ENCODE results near the gene FGD5.

DNA sequence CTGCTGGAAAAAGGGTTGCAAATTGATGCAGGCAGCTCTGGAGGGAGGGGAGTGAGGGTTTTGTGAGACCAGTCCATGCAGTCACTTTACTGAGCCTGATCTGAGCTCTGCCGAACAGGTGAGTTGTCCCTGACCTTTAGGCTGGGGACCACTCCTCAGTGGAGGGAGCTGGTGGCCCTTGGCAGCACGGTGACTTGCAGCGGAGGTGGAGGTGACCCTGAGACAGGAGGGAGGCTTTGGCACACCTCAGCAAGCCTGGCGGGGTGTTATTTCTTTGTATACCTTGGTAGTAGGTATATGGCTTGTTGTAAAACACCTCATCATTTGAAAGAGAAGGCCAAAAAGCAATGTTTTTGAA is 43.5 kb downstream of the FGD5 start:
- no peak for TF ChIP-seq ZNF668 (CRISPR knock-in tag; IDR thresholded peaks at IDR 0.05)
- no peak for TF ChIP-seq CXXC5 (CRISPR knock-in tag; IDR thresholded peaks at IDR 0.05)
- TF ChIP-seq, protein P1, sequence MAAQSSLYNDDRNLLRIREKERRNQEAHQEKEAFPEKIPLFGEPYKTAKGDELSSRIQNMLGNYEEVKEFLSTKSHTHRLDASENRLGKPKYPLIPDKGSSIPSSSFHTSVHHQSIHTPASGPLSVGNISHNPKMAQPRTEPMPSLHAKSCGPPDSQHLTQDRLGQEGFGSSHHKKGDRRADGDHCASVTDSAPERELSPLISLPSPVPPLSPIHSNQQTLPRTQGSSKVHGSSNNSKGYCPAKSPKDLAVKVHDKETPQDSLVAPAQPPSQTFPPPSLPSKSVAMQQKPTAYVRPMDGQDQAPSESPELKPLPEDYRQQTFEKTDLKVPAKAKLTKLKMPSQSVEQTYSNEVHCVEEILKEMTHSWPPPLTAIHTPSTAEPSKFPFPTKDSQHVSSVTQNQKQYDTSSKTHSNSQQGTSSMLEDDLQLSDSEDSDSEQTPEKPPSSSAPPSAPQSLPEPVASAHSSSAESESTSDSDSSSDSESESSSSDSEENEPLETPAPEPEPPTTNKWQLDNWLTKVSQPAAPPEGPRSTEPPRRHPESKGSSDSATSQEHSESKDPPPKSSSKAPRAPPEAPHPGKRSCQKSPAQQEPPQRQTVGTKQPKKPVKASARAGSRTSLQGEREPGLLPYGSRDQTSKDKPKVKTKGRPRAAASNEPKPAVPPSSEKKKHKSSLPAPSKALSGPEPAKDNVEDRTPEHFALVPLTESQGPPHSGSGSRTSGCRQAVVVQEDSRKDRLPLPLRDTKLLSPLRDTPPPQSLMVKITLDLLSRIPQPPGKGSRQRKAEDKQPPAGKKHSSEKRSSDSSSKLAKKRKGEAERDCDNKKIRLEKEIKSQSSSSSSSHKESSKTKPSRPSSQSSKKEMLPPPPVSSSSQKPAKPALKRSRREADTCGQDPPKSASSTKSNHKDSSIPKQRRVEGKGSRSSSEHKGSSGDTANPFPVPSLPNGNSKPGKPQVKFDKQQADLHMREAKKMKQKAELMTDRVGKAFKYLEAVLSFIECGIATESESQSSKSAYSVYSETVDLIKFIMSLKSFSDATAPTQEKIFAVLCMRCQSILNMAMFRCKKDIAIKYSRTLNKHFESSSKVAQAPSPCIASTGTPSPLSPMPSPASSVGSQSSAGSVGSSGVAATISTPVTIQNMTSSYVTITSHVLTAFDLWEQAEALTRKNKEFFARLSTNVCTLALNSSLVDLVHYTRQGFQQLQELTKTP (IDR thresholded peaks at IDR 0.05; ENCODE audit: low read depth in 1 of 2, partially characterized antibody in 2 of 2): no peak
- no peak for TF ChIP-seq TCF7L2 (IDR thresholded peaks at IDR 0.05; ENCODE audit: low read depth, low read length)
- TF ChIP-seq, protein P2, sequence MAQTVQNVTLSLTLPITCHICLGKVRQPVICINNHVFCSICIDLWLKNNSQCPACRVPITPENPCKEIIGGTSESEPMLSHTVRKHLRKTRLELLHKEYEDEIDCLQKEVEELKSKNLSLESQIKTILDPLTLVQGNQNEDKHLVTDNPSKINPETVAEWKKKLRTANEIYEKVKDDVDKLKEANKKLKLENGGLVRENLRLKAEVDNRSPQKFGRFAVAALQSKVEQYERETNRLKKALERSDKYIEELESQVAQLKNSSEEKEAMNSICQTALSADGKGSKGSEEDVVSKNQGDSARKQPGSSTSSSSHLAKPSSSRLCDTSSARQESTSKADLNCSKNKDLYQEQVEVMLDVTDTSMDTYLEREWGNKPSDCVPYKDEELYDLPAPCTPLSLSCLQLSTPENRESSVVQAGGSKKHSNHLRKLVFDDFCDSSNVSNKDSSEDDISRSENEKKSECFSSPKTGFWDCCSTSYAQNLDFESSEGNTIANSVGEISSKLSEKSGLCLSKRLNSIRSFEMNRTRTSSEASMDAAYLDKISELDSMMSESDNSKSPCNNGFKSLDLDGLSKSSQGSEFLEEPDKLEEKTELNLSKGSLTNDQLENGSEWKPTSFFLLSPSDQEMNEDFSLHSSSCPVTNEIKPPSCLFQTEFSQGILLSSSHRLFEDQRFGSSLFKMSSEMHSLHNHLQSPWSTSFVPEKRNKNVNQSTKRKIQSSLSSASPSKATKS (CRISPR knock-in tag; IDR thresholded peaks at IDR 0.05): no peak
- no peak for TF ChIP-seq FOXP1 (CRISPR knock-in tag; IDR thresholded peaks at IDR 0.05)
- TF ChIP-seq, protein P3, sequence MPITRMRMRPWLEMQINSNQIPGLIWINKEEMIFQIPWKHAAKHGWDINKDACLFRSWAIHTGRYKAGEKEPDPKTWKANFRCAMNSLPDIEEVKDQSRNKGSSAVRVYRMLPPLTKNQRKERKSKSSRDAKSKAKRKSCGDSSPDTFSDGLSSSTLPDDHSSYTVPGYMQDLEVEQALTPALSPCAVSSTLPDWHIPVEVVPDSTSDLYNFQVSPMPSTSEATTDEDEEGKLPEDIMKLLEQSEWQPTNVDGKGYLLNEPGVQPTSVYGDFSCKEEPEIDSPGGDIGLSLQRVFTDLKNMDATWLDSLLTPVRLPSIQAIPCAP (CRISPR knock-in tag; IDR thresholded peaks at IDR 0.05; ENCODE audit: borderline replicate concordance): no peak
- TF ChIP-seq SIX5 (IDR thresholded peaks at IDR 0.05; ENCODE audit: borderline replicate concordance in 1 of 2, insufficient read depth in 1 of 2, low read depth in 1 of 2, low read length in 2 of 2): no peak
- no peak for TF ChIP-seq SMARCA4 (IDR thresholded peaks at IDR 0.05)
- TF ChIP-seq MAZ (CRISPR knock-in tag; conservative IDR thresholded peaks at IDR 0.05 in 1 of 2, IDR thresholded peaks at IDR 0.05 in 1 of 2): no peak
- TF ChIP-seq SP1 (CRISPR knock-in tag; IDR thresholded peaks at IDR 0.05): no peak
- TF ChIP-seq, protein P4, sequence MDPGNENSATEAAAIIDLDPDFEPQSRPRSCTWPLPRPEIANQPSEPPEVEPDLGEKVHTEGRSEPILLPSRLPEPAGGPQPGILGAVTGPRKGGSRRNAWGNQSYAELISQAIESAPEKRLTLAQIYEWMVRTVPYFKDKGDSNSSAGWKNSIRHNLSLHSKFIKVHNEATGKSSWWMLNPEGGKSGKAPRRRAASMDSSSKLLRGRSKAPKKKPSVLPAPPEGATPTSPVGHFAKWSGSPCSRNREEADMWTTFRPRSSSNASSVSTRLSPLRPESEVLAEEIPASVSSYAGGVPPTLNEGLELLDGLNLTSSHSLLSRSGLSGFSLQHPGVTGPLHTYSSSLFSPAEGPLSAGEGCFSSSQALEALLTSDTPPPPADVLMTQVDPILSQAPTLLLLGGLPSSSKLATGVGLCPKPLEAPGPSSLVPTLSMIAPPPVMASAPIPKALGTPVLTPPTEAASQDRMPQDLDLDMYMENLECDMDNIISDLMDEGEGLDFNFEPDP (CRISPR knock-in tag; IDR thresholded peaks at IDR 0.05): no peak
- no peak for TF ChIP-seq PTBP1 (IDR thresholded peaks at IDR 0.05; ENCODE audit: low read depth, low read length)

Measured in K562 (cell line).